ENCODE results near the gene ADAMTS4. TPM values are rescaled to one million over a fixed set of nuclear protein-coding genes. Genes with fewer than 3 reads are reported as not detected.

ADAMTS4 gene
- total and polyA plus RNA-seq, 2 donors (not counting 1 experiment from before 2014, with no cell fraction given) = 1.0 to 1.3 TPM

DNA sequence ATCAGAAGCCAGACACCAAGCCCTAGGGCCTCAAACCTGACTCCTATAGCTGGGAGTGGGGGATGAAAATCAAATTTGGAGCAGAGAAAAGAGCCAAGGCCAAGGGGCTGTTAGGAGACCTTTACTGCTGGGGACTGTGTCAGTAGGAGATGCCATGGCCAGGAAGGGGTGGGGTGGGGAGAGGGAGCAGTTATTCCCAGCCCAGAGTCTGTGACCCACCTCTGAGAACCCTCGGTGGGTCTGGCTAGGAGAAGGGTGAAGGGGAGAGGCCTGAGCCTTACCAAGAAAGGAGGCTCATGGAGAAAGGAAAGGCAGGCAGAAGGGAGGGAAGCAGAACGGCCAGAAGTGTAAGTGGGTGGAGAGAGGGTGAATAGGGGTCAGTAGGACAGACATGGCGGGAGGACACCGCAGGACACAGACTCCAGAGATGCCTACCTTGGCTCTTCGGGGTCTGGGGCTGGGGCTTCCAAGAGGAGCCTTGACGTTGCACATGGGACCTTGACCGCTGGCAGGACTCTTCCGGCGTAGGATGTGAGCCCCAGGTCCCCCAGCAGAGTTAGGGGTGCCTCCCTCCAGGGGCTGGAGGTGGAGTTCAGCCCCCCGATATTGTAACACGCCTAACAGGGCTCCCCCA, 1.2 kb downstream of the ADAMTS4 start:
- Histone ChIP-seq H3K36me3 (ENCODE audit: control insufficient read depth, insufficient read depth, low read length) (peaks cover 9% of the 10 kb centered on the region), H3K9ac (ENCODE audit: insufficient read depth, low read length) (peak overlapping the region; percentile 70), H3K79me2 (ENCODE audit: control insufficient read depth, insufficient read depth, low read length) (peaks cover 15% of the 10 kb centered on the region), H2AFZ (ENCODE audit: low read length) (peak overlapping the region; percentile 58), H3K27me3 (ENCODE audit: control insufficient read depth, insufficient read depth, low read length) (no peaks in the 10 kb centered on the region), H3K4me1 (ENCODE audit: control insufficient read depth, extremely low read depth, insufficient read depth, low read length) (peaks cover 51% of the 10 kb centered on the region), H3K4me2 (ENCODE audit: extremely low read depth, insufficient read depth, low read length) (peak overlapping the region; percentile 97), H3K4me3 (replicated peaks in 1 of 4; ENCODE audit: control extremely low read depth in 1 of 4, insufficient read depth in 1 of 4, low read depth in 3 of 4, low read length in 4 of 4) (peak overlapping the region; percentile 34 to 55 (median 44)), H4K20me1 (ENCODE audit: control insufficient read depth, extremely low read depth, insufficient read depth, low read length) (no peaks in the 10 kb centered on the region), H3K27ac (ENCODE audit: insufficient read depth, low read length) (peak overlapping the region; percentile 95), H3K9me3 (ENCODE audit: control insufficient read depth, insufficient read depth, low read depth, low read length) (no peaks in the 10 kb centered on the region)
- TF ChIP-seq EZH2 (IDR thresholded peaks at IDR 0.05; ENCODE audit: low read length, missing control alignments) = no peak
- TF ChIP-seq, protein P1, sequence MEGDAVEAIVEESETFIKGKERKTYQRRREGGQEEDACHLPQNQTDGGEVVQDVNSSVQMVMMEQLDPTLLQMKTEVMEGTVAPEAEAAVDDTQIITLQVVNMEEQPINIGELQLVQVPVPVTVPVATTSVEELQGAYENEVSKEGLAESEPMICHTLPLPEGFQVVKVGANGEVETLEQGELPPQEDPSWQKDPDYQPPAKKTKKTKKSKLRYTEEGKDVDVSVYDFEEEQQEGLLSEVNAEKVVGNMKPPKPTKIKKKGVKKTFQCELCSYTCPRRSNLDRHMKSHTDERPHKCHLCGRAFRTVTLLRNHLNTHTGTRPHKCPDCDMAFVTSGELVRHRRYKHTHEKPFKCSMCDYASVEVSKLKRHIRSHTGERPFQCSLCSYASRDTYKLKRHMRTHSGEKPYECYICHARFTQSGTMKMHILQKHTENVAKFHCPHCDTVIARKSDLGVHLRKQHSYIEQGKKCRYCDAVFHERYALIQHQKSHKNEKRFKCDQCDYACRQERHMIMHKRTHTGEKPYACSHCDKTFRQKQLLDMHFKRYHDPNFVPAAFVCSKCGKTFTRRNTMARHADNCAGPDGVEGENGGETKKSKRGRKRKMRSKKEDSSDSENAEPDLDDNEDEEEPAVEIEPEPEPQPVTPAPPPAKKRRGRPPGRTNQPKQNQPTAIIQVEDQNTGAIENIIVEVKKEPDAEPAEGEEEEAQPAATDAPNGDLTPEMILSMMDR (conservative IDR thresholded peaks at IDR 0.05 in 1 of 2, IDR thresholded peaks at IDR 0.05 in 1 of 2; ENCODE audit: low read depth in 1 of 2, low read length in 2 of 2) = no peak
- DNase-seq (ENCODE audit: low read depth in 2 of 2) = no peak

DNA sequence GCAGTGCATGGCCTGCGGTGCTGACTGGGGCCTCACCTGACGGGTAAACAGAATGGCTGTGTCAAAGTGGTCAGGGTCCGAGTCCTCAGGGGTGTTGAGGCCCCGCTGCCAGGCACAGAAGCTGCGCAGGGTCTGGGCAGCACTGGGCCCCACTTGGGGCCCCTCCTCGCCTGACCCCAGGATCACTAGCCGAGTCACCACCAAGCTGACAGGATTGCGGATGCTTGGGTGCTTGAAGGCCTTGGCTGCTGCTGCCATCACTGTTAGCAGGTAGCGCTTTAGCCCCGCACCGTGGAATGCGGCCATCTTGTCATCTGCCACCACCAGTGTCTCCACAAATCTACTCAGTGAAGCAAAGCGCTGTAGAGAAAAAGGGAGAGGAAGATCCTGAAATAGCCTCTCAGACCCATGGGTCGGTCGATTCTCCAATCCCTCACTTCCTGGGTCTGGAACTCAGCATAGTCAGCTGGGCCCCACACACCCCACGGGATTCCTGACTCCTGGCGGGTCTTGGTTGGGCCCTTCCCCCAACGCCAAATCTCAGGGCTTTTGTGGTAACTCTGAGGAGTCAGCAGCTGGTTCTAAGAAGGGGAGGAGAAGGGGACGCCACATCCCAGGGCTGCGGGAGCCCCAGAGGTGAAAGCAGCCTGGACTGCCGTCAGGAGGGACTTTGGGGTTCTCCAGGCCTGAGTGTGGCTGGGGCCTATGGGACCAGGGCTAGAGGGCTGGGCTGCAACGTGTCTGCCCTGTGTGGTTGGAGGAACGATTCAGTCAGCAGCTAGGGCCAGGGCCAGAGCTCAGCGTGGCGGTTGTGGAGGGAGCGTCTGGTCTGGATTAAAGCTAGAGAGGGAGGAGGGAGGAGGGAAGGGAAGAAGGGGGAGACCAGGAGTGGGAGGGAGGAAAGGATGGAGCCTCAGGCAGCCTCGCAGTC, 2.1 kb downstream of the ADAMTS4 start:
- H3K79me2 ChIP-seq (ENCODE audit: control insufficient read depth, insufficient read depth, low read length) = peaks cover 10% of the 10 kb centered on the region
- no peaks in the 10 kb centered on the region for H3K9me3 ChIP-seq (ENCODE audit: control insufficient read depth, insufficient read depth, low read depth, low read length)
- H3K27me3 ChIP-seq (ENCODE audit: control insufficient read depth, insufficient read depth, low read length) = no peaks in the 10 kb centered on the region
- TF ChIP-seq EZH2 (IDR thresholded peaks at IDR 0.05; ENCODE audit: low read length, missing control alignments) = no peak
- TF ChIP-seq, protein P1 (conservative IDR thresholded peaks at IDR 0.05 in 1 of 2, IDR thresholded peaks at IDR 0.05 in 1 of 2; ENCODE audit: low read depth in 1 of 2, low read length in 2 of 2) = no peak
- H3K4me2 ChIP-seq (ENCODE audit: extremely low read depth, insufficient read depth, low read length) = peak overlapping the region; percentile 97
- peak overlapping the region; percentile 70 for H3K9ac ChIP-seq (ENCODE audit: insufficient read depth, low read length)
- H2AFZ ChIP-seq (ENCODE audit: low read length) = peak overlapping the region; percentile 58
- H4K20me1 ChIP-seq (ENCODE audit: control insufficient read depth, extremely low read depth, insufficient read depth, low read length) = no peaks in the 10 kb centered on the region
- H3K36me3 ChIP-seq (ENCODE audit: control insufficient read depth, insufficient read depth, low read length) = peaks cover 10% of the 10 kb centered on the region
- H3K27ac ChIP-seq (ENCODE audit: insufficient read depth, low read length) = peak overlapping the region; percentile 95
- DNase-seq (ENCODE audit: low read depth in 2 of 2) = peak; percentile 48 to 72
- peak overlapping the region; percentile 34 to 55 (median 44) for H3K4me3 ChIP-seq (replicated peaks in 1 of 4; ENCODE audit: control extremely low read depth in 1 of 4, insufficient read depth in 1 of 4, low read depth in 3 of 4, low read length in 4 of 4)
- peaks cover 49% of the 10 kb centered on the region for H3K4me1 ChIP-seq (ENCODE audit: control insufficient read depth, extremely low read depth, insufficient read depth, low read length)

DNA sequence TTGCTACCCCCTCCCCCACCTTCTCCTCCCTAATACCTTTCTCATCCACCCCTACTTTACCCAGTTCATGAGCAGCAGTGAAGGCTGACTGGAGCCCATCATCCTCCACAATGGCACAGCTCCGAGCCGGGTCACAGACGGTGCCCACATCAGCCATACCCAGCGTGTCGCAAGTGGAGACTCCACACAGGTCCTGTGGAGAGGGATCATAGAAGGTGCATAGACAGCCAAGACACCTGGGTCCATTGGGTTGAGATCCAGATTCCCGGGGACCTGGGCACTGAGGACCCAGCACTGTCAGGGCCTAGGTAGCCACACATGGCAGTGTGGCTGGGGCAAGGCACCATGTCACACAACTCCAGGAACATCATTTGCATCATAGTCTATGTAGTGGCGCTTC, 2.7 kb downstream of the ADAMTS4 start:
- H3K27ac ChIP-seq (ENCODE audit: insufficient read depth, low read length) = peak overlapping the region; percentile 95
- no peaks in the 10 kb centered on the region for H3K27me3 ChIP-seq (ENCODE audit: control insufficient read depth, insufficient read depth, low read length)
- H3K36me3 ChIP-seq (ENCODE audit: control insufficient read depth, insufficient read depth, low read length) = peaks cover 13% of the 10 kb centered on the region
- H3K9ac ChIP-seq (ENCODE audit: insufficient read depth, low read length) = no peak overlapping the region
- H2AFZ ChIP-seq (ENCODE audit: low read length) = no peak overlapping the region
- peaks cover 10% of the 10 kb centered on the region for H3K79me2 ChIP-seq (ENCODE audit: control insufficient read depth, insufficient read depth, low read length)
- DNase-seq (ENCODE audit: low read depth in 2 of 2) = no peak
- H3K4me1 ChIP-seq (ENCODE audit: control insufficient read depth, extremely low read depth, insufficient read depth, low read length) = peaks cover 44% of the 10 kb centered on the region
- TF ChIP-seq EZH2 (IDR thresholded peaks at IDR 0.05; ENCODE audit: low read length, missing control alignments) = no peak
- H3K4me2 ChIP-seq (ENCODE audit: extremely low read depth, insufficient read depth, low read length) = no peak overlapping the region
- H3K9me3 ChIP-seq (ENCODE audit: control insufficient read depth, insufficient read depth, low read depth, low read length) = no peaks in the 10 kb centered on the region
- no peak overlapping the region for H3K4me3 ChIP-seq (replicated peaks in 1 of 4; ENCODE audit: control extremely low read depth in 1 of 4, insufficient read depth in 1 of 4, low read depth in 3 of 4, low read length in 4 of 4)
- H4K20me1 ChIP-seq (ENCODE audit: control insufficient read depth, extremely low read depth, insufficient read depth, low read length) = no peaks in the 10 kb centered on the region

All from fibroblast of lung (primary cell).